DOHH2 (cell line): ENCODE data around the gene GRB2.

Experiments used
- H3F3A ChIP-seq: fragments of 200-600 bp; sonication (generic), shearing (Covaris generic); 2 replicates; pipeline ENCODE4 v1.6.0; 2016; ENCODE audit warnings: antibody characterized with exemption, mild to moderate bottlenecking; ENCODE audit not compliant: control insufficient read depth, insufficient read depth
- H3K27ac ChIP-seq: fragments of 200-600 bp; sonication (generic); 2 replicates; pipeline ENCODE4 v1.5.1; 2014; ENCODE audit warnings: low read depth, mild to moderate bottlenecking, low read length, moderate library complexity
- H3K27me3 ChIP-seq: fragments of 200-600 bp; sonication (generic); 2 replicates; pipeline ENCODE4 v1.6.1; 2014; ENCODE audit warnings: mild to moderate bottlenecking, low read length, mixed read lengths; ENCODE audit not compliant: control insufficient read depth
- H3K36me3 ChIP-seq: fragments of 200-600 bp; sonication (generic); 2 replicates; pipeline ENCODE4 v1.6.1; 2014; ENCODE audit warnings: mild to moderate bottlenecking, low read length, moderate library complexity, mixed read lengths; ENCODE audit not compliant: control insufficient read depth
- H3K4me1 ChIP-seq: fragments of 200-600 bp; sonication (generic); 2 replicates; pipeline ENCODE4 v1.6.1; 2014; ENCODE audit warnings: mild to moderate bottlenecking, low read length, mixed read lengths; ENCODE audit not compliant: control insufficient read depth
- H3K4me2 ChIP-seq: fragments of 200-600 bp; sonication (generic); 2 replicates; pipeline ENCODE4 v1.6.0; 2014; ENCODE audit warnings: mild to moderate bottlenecking, low read length, moderate library complexity
- H3K4me3 ChIP-seq: fragments of 200-600 bp; sonication (generic); 2 replicates; pipeline ENCODE4 v1.5.1; 2014; ENCODE audit warnings: mild to moderate bottlenecking, low read length, mixed read lengths
- H3K79me2 ChIP-seq: fragments of 200-600 bp; sonication (generic); 2 replicates; pipeline ENCODE4 v1.6.1; 2014; ENCODE audit warnings: mild to moderate bottlenecking, low read length, mixed read lengths; ENCODE audit not compliant: control insufficient read depth
- H3K9me2 ChIP-seq: fragments of 200-600 bp; sonication (generic); replicated peaks from 2 replicates; pipeline ENCODE4 v1.6.1; 2014; ENCODE audit warnings: mild to moderate bottlenecking, low read length, mixed read lengths; ENCODE audit not compliant: control insufficient read depth
- H3K9me3 ChIP-seq: fragments of 200-600 bp; sonication (generic); 2 replicates; pipeline ENCODE4 v1.6.1; 2014; ENCODE audit warnings: antibody characterized with exemption, low read length, mixed read lengths; ENCODE audit not compliant: control insufficient read depth, insufficient read depth
- H4K20me1 ChIP-seq: fragments of 200-600 bp; sonication (generic); 2 replicates; pipeline ENCODE4 v1.6.0; 2014; ENCODE audit warnings: low read depth, mild to moderate bottlenecking, antibody characterized with exemption, low read length, moderate library complexity; ENCODE audit not compliant: control insufficient read depth, insufficient read depth
- EZH2phosphoT487 ChIP-seq: fragments of 200-600 bp; sonication (generic); IDR thresholded peaks from 2 replicates; pipeline ENCODE4 v1.6.1; 2017; ENCODE audit warnings: borderline replicate concordance, mild to moderate bottlenecking, antibody characterized with exemption, low read length, moderate library complexity, mixed read lengths
- TF ChIP-seq, protein P1 (sequence below): fragments of 200-600 bp; sonication (generic); IDR thresholded peaks from one replicate; pipeline ENCODE4 v1.5.1; 2014; ENCODE audit warnings: antibody characterized with exemption, mild to moderate bottlenecking, low read depth, low read length; ENCODE audit not compliant: poor library complexity, severe bottlenecking

Gene GRB2

DNA sequence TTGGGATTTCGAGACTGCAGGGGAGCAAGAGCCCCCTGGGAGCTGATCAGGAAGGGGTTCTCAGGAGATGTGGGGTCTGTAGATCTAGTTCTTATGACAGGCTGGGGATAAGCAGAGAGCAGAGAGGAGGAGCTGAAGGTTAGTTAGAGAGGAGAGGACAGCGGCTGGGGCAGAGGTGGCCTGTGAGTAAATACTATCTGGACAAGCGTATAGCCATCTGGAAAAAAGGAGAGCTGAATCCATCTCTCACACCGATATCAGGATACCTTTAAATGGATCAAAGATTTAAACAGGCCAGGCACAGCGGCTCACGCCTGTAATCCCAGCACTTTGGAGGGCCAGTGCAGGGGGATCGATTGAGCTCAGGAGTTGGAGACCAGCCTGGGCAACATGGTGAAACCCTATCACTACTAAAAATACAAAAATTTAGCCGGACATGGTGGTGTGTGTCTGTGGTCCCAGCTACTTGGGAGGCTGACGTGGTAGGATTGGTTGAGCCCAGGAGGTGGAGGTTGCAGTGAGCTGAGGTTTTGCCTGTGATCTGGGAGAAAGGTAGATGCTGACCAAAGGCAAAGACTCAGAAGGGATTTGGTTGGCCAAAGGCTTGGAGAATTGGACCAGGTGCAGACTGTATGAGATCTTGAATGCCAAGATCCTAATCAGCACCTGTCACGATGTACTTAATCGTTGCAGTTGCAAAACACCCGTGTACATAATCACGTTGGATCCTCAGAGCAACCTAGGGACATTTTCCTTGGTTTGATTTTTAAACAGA lies 97.3 kb downstream of the GRB2 start:
- Histone ChIP-seq H3K9me2 (no peaks in the 10 kb centered on the region), H3K4me3 (no peak overlapping the region), H3K4me1 (peaks cover 13% of the 10 kb centered on the region), H3K27ac (no peak overlapping the region), H3K4me2 (no peak overlapping the region), H3K79me2 (no peaks in the 10 kb centered on the region), H3K9me3 (no peaks in the 10 kb centered on the region), H3F3A (no peaks in the 10 kb centered on the region), H3K27me3 (no peaks in the 10 kb centered on the region), H3K36me3 (no peaks in the 10 kb centered on the region), H4K20me1 (no peaks in the 10 kb centered on the region)
- TF ChIP-seq EZH2phosphoT487 = no peak
- TF ChIP-seq, protein P1, sequence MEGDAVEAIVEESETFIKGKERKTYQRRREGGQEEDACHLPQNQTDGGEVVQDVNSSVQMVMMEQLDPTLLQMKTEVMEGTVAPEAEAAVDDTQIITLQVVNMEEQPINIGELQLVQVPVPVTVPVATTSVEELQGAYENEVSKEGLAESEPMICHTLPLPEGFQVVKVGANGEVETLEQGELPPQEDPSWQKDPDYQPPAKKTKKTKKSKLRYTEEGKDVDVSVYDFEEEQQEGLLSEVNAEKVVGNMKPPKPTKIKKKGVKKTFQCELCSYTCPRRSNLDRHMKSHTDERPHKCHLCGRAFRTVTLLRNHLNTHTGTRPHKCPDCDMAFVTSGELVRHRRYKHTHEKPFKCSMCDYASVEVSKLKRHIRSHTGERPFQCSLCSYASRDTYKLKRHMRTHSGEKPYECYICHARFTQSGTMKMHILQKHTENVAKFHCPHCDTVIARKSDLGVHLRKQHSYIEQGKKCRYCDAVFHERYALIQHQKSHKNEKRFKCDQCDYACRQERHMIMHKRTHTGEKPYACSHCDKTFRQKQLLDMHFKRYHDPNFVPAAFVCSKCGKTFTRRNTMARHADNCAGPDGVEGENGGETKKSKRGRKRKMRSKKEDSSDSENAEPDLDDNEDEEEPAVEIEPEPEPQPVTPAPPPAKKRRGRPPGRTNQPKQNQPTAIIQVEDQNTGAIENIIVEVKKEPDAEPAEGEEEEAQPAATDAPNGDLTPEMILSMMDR = no peak

DNA sequence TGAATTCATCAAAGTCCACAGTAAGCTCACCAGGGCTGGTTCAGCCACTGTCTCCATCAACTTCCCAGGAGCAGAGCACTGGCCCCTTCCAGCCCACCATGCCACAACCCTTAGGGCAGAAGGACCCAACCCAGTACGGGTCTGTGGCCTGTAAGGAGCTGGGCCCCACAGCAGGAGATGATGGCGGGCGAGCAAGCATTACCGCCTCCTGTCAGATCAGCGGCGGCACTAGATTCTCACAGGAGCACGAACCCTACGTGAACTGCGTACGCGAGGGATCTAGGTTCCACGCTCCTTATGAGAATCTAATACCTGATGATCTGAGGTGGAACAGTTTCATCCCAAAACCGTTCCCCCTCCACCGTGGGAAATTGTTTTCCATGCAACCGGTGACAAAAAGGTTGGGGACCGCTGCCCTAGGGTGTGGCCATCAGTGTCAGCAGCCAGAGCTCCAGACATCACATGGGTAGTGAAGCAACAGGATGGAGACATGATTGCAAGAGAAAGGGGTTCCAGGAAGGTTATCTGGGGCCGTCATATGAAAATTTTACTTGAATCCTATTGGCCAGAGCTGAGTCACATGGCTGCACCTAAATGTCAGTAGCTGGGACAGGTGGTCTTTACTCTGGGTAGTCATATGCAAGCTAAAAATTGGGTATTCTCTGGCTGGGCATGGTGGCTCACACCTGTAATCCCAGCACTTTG lies 103.8 kb downstream of the GRB2 start:
- Histone ChIP-seq H3K4me1 (peaks cover 19% of the 10 kb centered on the region), H3K36me3 (no peaks in the 10 kb centered on the region), H3K27me3 (no peaks in the 10 kb centered on the region), H3F3A (peaks cover 13% of the 10 kb centered on the region), H3K79me2 (no peaks in the 10 kb centered on the region), H3K9me2 (no peaks in the 10 kb centered on the region), H3K27ac (no peak overlapping the region), H3K4me3 (no peak overlapping the region), H4K20me1 (no peaks in the 10 kb centered on the region), H3K9me3 (no peaks in the 10 kb centered on the region), H3K4me2 (no peak overlapping the region)
- no peak for TF ChIP-seq EZH2phosphoT487
- TF ChIP-seq, protein P1 = no peak

DNA sequence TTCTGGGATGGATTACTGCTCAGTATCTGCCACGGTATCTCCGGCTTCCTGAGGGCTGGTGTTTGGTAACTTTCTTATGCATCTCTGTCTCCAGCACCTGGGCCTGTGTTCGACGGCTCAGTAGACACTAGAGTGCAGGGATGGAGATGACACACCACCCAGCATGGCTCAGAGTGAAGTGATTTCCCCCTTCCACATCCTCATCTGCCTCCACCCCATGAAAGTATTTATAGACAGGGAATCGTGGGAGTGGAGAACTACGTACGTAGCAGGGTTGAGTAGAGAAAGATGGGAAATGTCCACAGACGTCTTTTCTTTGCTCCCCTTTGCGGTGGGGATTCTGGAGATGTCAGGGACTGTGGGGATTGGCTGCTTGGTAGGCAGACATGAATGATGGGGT lies 104.4 kb downstream of the GRB2 start:
- no peaks in the 10 kb centered on the region for H3K27me3 ChIP-seq
- H3K4me1 ChIP-seq = peaks cover 25% of the 10 kb centered on the region
- H3F3A ChIP-seq = peaks cover 19% of the 10 kb centered on the region
- no peaks in the 10 kb centered on the region for H4K20me1 ChIP-seq
- TF ChIP-seq, protein P1 = no peak
- TF ChIP-seq EZH2phosphoT487 = no peak
- H3K9me2 ChIP-seq = no peaks in the 10 kb centered on the region
- no peaks in the 10 kb centered on the region for H3K9me3 ChIP-seq
- H3K4me3 ChIP-seq = no peak overlapping the region
- H3K4me2 ChIP-seq = no peak overlapping the region
- no peaks in the 10 kb centered on the region for H3K36me3 ChIP-seq
- H3K27ac ChIP-seq = no peak overlapping the region
- H3K79me2 ChIP-seq = no peaks in the 10 kb centered on the region
